HEK293T (cell line): ENCODE results near the gene HMGA1.

Experiments used
- FOXK2 ChIP-seq: fragments of 450-650 bp; IDR thresholded peaks from 2 replicates; pipeline ENCODE4 v1.6.1; 2016; ENCODE audit warnings: mild to moderate bottlenecking
- NFRKB ChIP-seq: fragments of 450-650 bp; IDR thresholded peaks from 2 replicates; pipeline ENCODE4 v1.6.1; 2016; ENCODE audit warnings: mild to moderate bottlenecking, moderate library complexity

DNA sequence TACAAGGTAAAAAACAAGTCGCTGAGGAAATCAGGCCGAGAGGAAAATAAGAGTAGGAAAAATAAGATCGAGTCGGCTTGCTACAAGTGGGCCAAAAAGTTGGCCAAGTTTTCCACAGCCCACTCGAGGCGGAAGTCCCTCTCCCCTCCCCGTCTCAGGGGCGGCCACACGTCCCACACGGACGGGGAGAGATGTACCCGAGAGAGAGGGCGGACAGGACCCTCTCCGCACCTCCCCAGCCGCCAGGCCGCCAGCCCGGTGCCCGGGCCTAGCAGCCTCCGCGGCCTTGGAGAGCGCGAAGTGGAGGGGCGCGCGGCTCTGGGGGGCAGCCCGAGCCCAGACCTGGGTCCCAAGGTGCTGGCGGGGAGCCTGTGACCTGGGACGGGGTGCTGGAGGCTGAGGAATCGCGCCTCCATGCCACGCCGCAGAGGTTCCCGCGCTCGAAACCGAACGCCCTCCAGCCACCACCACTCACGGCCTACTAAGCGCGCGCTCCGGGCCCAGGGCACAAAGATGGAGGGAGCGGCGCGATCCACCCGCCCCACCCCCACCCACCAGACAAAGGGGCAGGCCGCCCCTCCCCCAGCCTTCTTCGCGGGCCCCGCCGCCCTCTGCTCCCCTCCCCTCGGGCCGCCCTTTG is 1.9 kb upstream of the HMGA1 start:
- TF ChIP-seq NFRKB (no peak), FOXK2 (no peak)
